HG03064 (cell line): ENCODE measurements around the gene TRAIP.
"Not testable (repeated sequence)": the region's sequence is repeated elsewhere in the genome, so short reads cannot be mapped to it uniquely, and the experiment has no call there.

Source experiments
- ATAC-seq: cut with Tn5 transposase; IDR thresholded peaks from one replicate; pipeline ENCODE4 v1.9.1; 2021; ENCODE audit warnings: low read depth; ENCODE audit not compliant: unreplicated experiment

Gene TRAIP

GRCh38 chr3:49794431-49794830 is 61.9 kb downstream of the TRAIP start:
- ATAC-seq, result no peak

DNA sequence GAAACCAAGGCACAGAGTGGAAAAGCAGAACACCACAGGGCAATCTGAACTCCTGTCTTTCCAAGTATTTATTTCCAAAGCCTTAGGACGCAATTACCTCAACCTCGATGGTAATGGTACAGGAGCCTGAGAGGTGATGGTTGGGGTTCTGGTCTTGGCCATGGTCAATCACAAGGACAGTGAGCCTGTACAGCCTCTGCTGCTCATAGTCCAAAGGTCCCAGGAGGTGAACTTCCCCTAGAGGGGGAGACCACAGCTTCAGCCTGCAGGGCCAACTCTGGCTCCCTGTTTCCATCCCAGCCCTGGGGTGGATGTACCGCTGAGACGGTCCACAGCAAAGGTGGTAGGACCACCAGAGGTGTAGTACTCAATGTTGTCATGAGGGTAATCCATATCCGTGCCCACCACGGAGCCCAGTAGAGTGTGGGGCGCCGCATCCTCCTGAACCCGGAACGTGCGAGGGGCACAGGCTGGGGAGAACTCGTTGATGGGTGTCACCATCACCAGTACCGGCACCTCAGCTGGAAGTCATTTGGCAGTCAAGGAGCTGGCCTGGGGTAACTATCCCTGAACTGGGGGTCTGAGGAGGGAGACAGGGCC is 62.8 kb downstream of the TRAIP start:
- ATAC-seq, result no peak

DNA sequence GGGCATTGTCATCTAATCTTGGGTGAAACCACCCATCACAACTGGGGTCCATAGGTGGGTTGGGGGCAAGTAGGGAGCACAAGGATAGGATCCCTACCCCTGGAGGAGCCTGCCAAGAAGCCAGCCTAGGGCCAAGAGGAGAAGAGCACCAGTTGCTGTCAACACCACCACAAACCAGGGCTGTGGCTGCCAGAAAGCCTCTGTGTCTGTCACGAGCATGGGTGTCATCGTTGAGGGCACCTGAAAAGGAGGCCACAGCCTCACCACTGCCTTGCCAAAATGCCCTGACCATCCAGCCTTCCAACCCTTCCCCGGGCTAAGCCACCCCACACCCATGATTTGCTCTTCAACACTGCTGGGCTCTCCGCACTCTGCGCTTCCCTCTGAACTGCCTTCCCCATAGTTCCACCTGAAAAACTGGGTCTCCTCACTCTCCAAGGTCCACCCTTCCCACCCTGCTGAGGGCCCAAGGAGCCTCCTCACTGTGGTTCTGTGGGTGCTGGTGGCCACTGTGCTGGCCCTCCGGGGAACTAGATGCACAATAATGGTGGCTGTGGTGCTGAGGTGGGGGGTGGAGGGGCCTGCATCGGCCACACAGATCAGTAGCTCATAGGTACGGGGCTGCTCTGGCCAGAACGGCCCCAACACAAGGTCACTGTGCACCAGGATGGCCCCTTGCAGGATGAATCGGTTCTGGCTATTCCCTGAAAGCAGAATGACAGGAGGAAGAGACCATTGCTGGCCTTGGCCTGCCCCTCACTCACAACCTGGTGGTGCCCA is 63.8 kb downstream of the TRAIP start:
- no peak for ATAC-seq

DNA sequence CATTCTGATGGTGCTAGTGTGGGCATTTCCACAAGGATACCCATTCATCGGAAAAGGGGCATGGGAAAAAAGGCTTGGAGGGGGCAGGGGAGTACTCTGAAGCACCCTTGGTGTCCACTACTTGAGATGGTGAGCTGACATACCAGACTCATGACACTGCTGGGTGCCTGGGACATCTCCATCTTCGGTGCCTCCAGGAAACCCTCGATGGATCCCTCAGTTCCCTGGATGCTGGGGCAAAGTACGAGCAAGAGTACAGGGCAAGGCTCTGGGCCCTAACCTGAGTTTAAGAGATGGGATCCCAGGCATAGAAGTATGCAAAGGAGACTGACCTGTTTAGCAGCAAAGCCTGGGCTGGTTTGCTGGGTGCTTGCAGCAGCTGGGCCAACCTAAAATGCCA is 64.8 kb downstream of the TRAIP start:
- no peak for ATAC-seq

GRCh38 chr3:49790626-49791411 is 65.5 kb downstream of the TRAIP start:
- no peak for ATAC-seq

DNA sequence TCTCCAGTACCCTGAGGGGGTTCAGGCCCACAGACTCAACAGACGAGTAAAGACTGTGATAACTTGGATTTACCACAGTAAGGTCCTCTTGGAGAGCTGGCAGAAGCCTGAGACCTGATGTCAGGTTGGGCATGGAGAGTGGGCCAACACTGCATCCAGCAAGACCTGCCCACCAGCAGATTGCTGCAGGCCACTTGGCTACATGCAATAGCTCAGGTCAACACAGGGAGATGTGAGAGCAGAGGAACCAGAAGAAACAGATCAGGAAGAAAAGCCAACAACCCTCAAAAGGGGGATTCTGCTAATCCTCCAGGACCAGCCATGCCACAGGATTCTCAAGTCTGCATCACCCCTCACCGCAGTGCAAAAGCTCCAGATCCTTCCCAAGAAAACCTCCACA is 68.3 kb downstream of the TRAIP start:
- ATAC-seq, result no peak

DNA sequence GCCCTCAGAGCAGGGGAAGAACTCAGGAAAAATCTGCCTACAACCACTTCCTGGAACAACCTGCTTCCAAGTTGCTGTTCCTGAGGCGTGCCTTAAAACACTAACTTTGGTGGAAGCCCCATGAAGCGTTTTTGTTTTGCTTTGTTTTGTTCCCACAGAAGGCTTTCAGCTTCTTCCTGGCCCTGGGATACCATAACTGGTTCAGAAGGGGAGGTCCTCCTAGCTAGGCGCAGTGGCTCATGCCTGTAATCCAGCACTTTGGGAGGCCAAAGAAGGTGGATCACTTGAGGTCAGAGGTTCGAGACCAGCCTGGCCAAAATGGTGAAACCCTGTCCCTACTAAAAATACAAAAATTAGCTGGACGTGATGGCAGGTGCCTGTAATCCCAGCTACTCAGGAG is 68.8 kb downstream of the TRAIP start:
- no peak for ATAC-seq

DNA sequence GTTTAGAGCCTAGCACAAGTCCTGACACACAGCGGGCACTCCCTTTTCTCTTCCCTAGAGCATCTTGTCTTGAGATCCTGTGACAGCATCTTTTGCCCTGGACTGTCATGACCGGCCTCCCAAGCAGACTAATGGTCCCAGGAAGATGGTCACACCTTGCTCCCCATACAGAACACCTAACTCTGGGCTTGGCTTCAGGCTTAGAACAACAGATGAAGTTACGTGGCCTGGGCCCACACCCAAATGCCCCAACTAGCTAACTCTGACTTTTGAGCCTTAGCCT is 69.2 kb downstream of the TRAIP start:
- ATAC-seq, result no peak

- ATAC-seq, result peak; percentile 98
These were observed 69.8 kb downstream of the TRAIP start, which contains the start of gene IP6K1 for GRCh38 chr3:49786357-49787181. Gene IP6K1 (minus strand): TSS chr3:49786542. CDS start chr3:49748040, 38,502 bp downstream.

DNA sequence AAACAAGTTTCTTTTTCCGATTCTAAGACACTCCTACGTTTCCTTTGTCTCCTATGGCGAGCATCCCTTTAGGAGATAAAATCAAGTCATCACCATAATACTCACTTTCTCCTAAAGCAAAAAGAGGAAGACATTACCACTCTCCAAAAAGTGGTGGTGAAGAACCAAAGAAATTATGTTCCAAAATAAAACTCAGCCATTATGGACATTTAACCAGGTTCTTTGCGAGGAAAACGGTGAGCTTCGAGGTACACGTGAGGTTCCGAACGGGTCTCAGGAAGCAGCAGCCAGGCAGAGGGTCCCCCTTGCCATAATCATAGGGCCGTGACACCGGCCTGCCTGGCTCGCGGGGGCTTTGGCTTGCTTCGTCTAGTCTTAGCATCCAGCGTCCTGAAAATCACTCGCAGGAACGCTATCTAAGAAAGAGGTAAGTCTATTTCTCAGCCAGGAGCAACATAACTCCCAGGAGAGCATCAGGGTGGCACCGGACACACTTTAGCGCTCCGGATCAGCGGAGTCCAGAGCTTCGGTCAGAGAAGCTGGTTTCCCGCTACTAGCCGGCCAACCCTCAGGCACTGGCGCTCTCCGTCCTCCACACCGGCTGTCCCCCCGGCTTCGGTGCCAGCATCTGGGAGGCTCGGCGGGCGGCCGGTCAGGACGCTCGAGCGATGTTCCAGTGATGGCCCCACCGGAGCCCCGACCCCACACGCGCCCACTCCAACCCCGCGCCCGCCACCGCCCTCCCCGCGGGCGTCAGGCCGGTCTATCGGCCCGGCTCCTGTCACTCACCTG is 70.6 kb downstream of the TRAIP start:
- ATAC-seq, result peak; percentile 35

DNA sequence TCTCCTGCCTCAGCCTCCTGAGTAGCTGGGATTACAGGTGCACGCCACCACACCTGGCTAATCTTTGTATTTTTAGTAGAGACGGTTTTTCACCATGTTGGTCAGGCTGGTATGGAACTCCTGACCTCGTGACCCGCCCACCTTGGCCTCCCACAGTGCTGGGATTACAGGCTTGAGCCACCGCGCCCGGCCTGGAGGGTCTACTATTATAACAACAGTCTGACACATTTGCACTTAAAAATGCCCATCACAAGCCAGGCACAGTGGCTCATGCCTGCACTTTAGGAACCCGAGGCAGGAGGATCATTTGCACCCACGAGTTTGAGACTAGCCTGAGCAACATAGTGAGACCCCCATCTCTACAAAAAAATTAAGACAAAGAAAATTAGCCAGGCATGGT is 74.1 kb downstream of the TRAIP start:
- not testable (repeated sequence) for ATAC-seq

DNA sequence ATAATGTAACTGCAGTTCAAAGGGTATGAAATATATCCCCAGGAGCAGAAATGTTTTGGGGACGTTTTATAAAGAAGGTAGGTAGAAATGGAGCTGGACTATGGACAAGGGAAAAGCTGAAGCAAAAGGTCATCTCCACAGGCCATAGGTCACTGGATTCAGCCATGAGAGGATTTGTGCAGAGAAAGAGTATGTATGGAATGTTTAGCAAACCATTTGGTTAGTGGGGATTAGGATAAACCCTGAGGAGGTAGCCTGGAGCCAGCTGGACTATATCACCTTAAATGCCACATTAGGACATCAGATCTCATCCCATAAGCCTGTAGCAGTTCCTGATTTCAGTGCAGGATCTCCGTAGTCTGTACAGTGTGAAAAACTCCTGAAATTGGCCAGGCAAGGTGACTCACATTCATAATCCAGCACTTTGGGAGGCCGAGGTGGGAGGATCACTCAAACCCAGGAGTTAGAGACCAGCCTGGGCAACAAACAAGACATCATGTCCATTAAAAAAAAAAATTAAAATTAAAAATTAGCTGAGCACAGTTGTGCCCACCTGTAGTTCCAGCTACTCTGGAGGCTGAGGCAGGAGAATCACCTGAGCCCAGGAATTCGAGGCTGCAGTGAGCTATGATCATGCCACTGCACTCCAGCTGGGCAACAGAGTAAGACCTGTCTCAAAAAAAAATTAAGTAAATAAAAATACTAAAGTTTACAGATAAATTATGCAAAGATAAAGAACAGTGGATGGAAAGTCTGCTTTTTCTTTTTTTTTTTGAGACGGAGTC is 74.8 kb downstream of the TRAIP start:
- ATAC-seq, result no peak

GRCh38 chr3:49780975-49781365 is 75.4 kb downstream of the TRAIP start:
- ATAC-seq, result not testable (repeated sequence)

GRCh38 chr3:49780080-49780974 is 76.0 kb downstream of the TRAIP start:
- ATAC-seq, result no peak

DNA sequence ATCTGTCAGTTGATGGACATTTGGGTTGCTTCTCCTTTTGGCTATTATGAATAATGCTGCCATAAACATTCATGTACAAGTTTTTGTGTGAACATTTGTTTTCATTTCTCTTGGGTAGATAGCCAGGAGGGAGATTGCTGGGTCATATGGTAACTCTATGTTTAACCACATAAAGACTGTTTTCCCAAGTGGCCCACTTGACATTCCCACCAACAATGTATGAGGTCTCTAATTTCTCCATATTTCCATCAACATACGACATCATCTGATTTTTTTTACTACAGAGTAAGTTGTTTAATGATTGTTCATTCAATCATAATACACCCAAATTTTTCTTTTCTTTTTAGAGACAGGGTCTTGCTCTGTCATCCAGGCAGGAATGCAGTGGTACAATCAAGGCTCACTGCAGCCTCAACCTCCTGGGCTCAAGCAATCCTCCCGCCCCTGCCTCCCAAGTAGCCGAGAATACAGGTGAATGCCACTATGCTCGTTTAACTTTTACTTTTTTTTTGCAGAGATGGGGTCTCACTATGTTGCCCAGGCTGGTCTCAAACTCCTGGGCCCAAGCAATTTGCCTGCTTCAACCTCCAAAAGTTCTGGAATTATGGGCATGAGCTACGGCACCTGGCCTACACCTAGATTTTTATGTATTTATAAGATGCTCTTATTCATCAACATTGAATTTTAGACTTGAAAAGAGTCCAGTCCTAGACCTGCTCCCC is 76.8 kb downstream of the TRAIP start:
- no peak for ATAC-seq
